ENCODE results near the gene CLDN17. TPM values are rescaled to one million over a fixed set of nuclear protein-coding genes. Genes with fewer than 3 reads are reported as not detected.

CLDN17 gene
- total and polyA plus RNA-seq, 2 of the 8 experiments (the other 6 are each of a cell fraction or from before 2014, with no cell fraction given): not detected

DNA sequence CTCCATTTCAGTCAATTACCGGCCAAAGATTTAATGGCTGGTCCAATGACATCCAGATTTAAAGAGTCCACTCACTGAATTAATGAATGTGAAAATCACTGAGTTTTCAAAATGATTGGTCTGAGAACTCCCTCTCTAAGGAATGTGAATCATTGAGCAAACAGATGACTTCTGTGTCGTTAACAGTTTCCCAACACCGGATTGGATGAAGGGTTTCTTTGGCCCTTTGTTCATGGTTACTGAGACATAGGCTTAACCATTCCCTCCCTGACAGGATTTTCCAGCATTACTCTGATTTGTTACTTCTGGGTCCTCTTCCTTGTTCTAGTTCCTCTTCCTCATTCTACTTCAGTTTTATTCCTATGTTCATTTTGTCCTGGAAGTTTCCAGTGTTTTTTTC lies 1.5 kb upstream of the CLDN17 start:
- Histone ChIP-seq H2BK120ac (replicated peaks; ENCODE audit: low read depth, low read length) (no peak overlapping the region), H3K4me1 (replicated peaks in 1 of 4; ENCODE audit: control insufficient read depth in 3 of 4, insufficient read depth in 4 of 4, low read length in 3 of 4) (no peaks in the 10 kb centered on the region), H2BK5ac (ENCODE audit: low read depth, low read length) (no peak overlapping the region), H3K14ac (ENCODE audit: insufficient read length) (no peak overlapping the region), H3K9ac (replicated peaks in 1 of 4; ENCODE audit: extremely low read depth in 1 of 4, low read depth in 3 of 4, low read length in 3 of 4) (no peak overlapping the region), H3K18ac (ENCODE audit: extremely low read depth, low read length) (no peak overlapping the region), H3K9me3 (ENCODE audit: insufficient read depth in 2 of 2, low read depth in 1 of 2, low read length in 1 of 2) (no peaks in the 10 kb centered on the region), H2BK12ac (ENCODE audit: low read depth, low read length) (no peak overlapping the region), H3K27ac (ENCODE audit: low read depth, low read length) (no peak overlapping the region), H2AK5ac (ENCODE audit: low read depth, low read length) (no peak overlapping the region), H3K4ac (replicated peaks; ENCODE audit: insufficient read length, low read depth, low read length) (no peak overlapping the region), H3K4me3 (ENCODE audit: extremely low read depth in 1 of 4, insufficient read depth in 2 of 4, low read depth in 3 of 4, low read length in 4 of 4) (no peak overlapping the region), H4K8ac (ENCODE audit: extremely low read depth, insufficient read depth, low read length) (no peak overlapping the region), H3K79me1 (ENCODE audit: low read depth, low read length) (no peaks in the 10 kb centered on the region), H3K56ac (replicated peaks; ENCODE audit: insufficient read length, low read depth, low read length) (no peak overlapping the region), H3K79me2 (ENCODE audit: control insufficient read depth in 1 of 2, insufficient read depth in 2 of 2, low read length in 2 of 2) (no peaks in the 10 kb centered on the region), H3K36me3 (ENCODE audit: control insufficient read depth in 2 of 4, insufficient read depth in 4 of 4, low read length in 3 of 4) (no peaks in the 10 kb centered on the region), H3K23me2 (ENCODE audit: low read depth, low read length) (no peaks in the 10 kb centered on the region), H2AFZ (ENCODE audit: low read length) (0 out of 2 replicates have a peak overlapping the region, but pooled peaks have one; percentile 73), H4K91ac (replicated peaks; ENCODE audit: insufficient read length, low read length) (no peak overlapping the region), H2BK20ac (ENCODE audit: low read length) (no peak overlapping the region), H4K20me1 (replicated peaks in 1 of 2; ENCODE audit: control insufficient read depth in 1 of 2, insufficient read depth in 2 of 2, low read length in 2 of 2) (no peaks in the 10 kb centered on the region), H3K4me2 (ENCODE audit: insufficient read depth in 1 of 2, low read depth in 2 of 2, low read length in 2 of 2) (no peak overlapping the region), H3K27me3 (replicated peaks in 1 of 4; ENCODE audit: control insufficient read depth in 3 of 4, extremely low read depth in 1 of 4, insufficient read depth in 3 of 4, low read length in 3 of 4) (no peaks in the 10 kb centered on the region), H3K23ac (ENCODE audit: insufficient read length) (no peak overlapping the region), H2BK15ac (ENCODE audit: low read length) (no peak overlapping the region), H4K5ac (ENCODE audit: insufficient read length, low read depth, low read length) (no peak overlapping the region)
- ChIA-PET POLR2A (ENCODE audit: partially characterized antibody) (no interaction called here), CTCF (ENCODE audit: partially characterized antibody) (no interaction called here)
- FAIRE-seq (no peak), DNase-seq (ENCODE audit: low read depth in 1 of 2, low spot score in 2 of 2) (no peak)
- WGBS, 2 experiments (ENCODE audit: extremely low coverage in 1 of 2, insufficient coverage in 1 of 2, insufficient read length in 1 of 2, insufficient replicate concordance in 2 of 2, low coverage in 1 of 2, low lambda C conversion rate in 2 of 2, missing lambda C conversion rate in 1 of 2): 91% methylated on average over 3 of the region's 3 CpGs; no CpG with 5 or more reads in 1 of the 2 experiments
- TF ChIP-seq POU5F1 (IDR thresholded peaks at IDR 0.05; ENCODE audit: low read depth, low read length): no peak
- no peak for TF ChIP-seq CTBP2 (IDR thresholded peaks at IDR 0.05; ENCODE audit: borderline replicate concordance, insufficient read depth, insufficient read length, low read length)
- TF ChIP-seq, protein P1, sequence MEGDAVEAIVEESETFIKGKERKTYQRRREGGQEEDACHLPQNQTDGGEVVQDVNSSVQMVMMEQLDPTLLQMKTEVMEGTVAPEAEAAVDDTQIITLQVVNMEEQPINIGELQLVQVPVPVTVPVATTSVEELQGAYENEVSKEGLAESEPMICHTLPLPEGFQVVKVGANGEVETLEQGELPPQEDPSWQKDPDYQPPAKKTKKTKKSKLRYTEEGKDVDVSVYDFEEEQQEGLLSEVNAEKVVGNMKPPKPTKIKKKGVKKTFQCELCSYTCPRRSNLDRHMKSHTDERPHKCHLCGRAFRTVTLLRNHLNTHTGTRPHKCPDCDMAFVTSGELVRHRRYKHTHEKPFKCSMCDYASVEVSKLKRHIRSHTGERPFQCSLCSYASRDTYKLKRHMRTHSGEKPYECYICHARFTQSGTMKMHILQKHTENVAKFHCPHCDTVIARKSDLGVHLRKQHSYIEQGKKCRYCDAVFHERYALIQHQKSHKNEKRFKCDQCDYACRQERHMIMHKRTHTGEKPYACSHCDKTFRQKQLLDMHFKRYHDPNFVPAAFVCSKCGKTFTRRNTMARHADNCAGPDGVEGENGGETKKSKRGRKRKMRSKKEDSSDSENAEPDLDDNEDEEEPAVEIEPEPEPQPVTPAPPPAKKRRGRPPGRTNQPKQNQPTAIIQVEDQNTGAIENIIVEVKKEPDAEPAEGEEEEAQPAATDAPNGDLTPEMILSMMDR (IDR thresholded peaks at IDR 0.05; ENCODE audit: control extremely low read depth in 1 of 3, insufficient read depth in 1 of 3, low read depth in 1 of 3, low read length in 3 of 3): no peak
- no peak for TF ChIP-seq CHD2 (IDR thresholded peaks at IDR 0.05; ENCODE audit: low read length)
- TF ChIP-seq GABPA (IDR thresholded peaks at IDR 0.05; ENCODE audit: borderline replicate concordance, insufficient read depth, low read length): no peak
- TF ChIP-seq SAP30 (IDR thresholded peaks at IDR 0.05; ENCODE audit: insufficient read depth, insufficient replicate concordance, low read length): no peak
- TF ChIP-seq HDAC6 (IDR thresholded peaks at IDR 0.05; ENCODE audit: low read depth, low read length): no peak
- no peak for TF ChIP-seq POLR2AphosphoS5 (IDR thresholded peaks at IDR 0.05; ENCODE audit: low read depth, low read length)
- TF ChIP-seq TEAD4 (IDR thresholded peaks at IDR 0.05; ENCODE audit: low read depth, low read length): no peak
- TF ChIP-seq EGR1 (IDR thresholded peaks at IDR 0.05; ENCODE audit: borderline replicate concordance, low read depth, low read length): no peak
